PC-3 (cell line): Measurements from ENCODE around the gene ANGPTL4.

Experiments used
- EZH2phosphoT487 ChIP-seq: fragments of 300-600 bp; sonication (generic); IDR thresholded peaks from 2 replicates; pipeline ENCODE4 v1.6.1; 2018; ENCODE audit warnings: mild to moderate bottlenecking, antibody characterized with exemption, low read length, borderline replicate concordance
- TF ChIP-seq, protein P1 (sequence below): fragments of 300-600 bp; sonication (generic); conservative IDR thresholded peaks from 2 replicates; pipeline ENCODE4 v1.5.1; 2017; ENCODE audit warnings: antibody characterized with exemption, low read depth, mild to moderate bottlenecking, low read length

DNA sequence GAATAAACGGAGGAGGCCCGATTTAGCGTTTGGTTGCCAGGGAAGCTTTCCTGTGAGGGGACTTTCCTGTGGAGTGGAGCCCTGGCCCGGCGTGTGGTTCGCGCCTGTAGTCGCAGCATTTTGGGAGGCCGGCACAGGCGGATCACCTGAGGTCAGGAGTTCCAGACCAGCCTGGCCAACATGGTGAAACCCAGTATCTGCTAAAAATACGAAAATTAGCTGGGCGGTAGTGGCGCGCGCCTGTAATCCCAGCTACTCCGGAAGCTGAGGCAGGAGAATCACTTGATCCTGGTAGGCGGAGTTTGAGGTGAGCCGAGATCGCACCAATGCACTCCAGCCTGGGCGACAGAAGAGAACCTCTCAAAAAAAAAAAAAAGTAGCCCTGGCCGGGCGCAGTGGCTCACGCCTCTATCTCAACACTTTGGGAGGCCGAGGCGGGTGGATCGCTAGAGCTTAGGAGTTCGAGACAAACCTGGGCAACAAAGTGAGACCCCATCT, 27.8 kb upstream of the ANGPTL4 start:
- TF ChIP-seq, protein P1, sequence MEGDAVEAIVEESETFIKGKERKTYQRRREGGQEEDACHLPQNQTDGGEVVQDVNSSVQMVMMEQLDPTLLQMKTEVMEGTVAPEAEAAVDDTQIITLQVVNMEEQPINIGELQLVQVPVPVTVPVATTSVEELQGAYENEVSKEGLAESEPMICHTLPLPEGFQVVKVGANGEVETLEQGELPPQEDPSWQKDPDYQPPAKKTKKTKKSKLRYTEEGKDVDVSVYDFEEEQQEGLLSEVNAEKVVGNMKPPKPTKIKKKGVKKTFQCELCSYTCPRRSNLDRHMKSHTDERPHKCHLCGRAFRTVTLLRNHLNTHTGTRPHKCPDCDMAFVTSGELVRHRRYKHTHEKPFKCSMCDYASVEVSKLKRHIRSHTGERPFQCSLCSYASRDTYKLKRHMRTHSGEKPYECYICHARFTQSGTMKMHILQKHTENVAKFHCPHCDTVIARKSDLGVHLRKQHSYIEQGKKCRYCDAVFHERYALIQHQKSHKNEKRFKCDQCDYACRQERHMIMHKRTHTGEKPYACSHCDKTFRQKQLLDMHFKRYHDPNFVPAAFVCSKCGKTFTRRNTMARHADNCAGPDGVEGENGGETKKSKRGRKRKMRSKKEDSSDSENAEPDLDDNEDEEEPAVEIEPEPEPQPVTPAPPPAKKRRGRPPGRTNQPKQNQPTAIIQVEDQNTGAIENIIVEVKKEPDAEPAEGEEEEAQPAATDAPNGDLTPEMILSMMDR: no peak
- TF ChIP-seq EZH2phosphoT487: no peak
